GM12872 (cell line): ENCODE measurements around the gene PAWR.

Experiments used
- TF ChIP-seq, protein P1 (sequence below): IDR thresholded peaks from 3 replicates; pipeline ENCODE4 v1.5.1; 2011; ENCODE audit warnings: low read depth, mild to moderate bottlenecking, low read length, moderate library complexity; ENCODE audit not compliant: insufficient read depth

The PAWR gene

DNA sequence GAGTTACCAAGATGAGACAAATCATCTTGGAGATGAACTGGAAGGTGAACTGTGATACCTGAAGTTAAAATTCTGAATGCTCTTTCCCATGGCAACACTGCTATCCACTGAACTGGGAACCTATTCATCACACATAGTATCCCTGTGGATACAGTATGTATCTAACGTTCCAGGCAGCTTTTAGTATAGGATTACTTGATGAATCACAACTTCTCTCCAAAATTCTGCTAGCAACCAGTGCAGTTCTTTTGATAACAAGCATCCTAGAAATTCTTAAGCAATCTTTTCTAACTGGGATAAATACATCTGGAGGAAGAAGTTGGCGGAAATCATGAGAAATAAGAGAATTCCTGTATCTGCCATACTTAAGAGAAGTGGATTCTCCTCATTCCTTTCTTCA lies 66.4 kb downstream of the PAWR start:
- TF ChIP-seq, protein P1, sequence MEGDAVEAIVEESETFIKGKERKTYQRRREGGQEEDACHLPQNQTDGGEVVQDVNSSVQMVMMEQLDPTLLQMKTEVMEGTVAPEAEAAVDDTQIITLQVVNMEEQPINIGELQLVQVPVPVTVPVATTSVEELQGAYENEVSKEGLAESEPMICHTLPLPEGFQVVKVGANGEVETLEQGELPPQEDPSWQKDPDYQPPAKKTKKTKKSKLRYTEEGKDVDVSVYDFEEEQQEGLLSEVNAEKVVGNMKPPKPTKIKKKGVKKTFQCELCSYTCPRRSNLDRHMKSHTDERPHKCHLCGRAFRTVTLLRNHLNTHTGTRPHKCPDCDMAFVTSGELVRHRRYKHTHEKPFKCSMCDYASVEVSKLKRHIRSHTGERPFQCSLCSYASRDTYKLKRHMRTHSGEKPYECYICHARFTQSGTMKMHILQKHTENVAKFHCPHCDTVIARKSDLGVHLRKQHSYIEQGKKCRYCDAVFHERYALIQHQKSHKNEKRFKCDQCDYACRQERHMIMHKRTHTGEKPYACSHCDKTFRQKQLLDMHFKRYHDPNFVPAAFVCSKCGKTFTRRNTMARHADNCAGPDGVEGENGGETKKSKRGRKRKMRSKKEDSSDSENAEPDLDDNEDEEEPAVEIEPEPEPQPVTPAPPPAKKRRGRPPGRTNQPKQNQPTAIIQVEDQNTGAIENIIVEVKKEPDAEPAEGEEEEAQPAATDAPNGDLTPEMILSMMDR: no peak

DNA sequence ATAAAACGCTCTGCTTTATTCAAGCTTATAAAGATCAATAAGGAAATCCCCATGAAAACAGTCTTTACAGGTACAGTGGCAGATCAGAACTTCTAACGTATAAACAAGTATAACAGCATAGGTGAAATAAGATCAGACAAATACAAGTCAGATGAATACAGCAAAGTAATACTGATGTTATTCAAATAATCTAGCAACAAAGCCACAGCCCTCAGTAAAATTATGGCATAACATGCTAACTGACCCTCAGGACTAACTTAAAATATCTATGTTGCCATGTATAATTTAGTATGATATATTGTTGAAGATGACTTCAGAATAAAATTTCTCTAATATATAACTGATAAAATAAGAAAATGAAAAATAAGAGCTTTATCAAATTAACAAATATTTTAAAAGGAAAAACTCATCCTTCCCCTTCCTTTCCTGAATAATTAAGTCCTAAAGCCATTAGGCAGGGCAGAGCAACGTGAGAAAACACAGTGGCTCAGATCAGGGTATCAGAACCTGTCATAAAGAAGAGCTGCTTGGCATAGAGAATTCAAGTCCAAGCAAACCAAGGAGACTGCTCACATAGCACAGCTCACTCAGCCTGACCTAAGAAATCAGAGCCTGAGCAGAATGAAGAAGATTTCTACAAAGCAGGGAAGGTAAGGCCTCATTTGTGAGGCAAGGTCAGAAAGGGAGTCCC lies 70.7 kb downstream of the PAWR start:
- TF ChIP-seq, protein P1: no peak

- TF ChIP-seq, protein P1: no peak
These were observed 71.8 kb downstream of the PAWR start for GRCh38 chr12:79618848-79619404.

DNA sequence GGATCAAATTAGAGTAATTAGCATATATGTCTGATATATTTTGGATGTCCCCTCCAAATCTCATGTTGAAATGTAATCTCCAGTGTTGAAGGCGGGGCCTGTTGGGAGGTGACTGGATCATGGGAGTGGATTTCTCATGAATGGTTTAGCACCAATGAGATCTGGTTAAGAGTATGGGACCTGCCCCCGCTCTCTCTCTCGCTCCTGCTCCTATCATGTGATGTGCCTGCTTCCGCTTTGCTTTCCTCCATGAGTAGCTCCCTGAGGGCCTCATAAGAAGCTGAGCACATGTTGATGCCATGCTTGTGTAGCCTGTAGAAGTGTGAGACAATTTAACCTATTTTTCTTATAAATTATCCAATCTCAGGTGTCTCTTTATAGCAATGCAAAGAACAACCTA lies 73.1 kb downstream of the PAWR start:
- TF ChIP-seq, protein P1: no peak

DNA sequence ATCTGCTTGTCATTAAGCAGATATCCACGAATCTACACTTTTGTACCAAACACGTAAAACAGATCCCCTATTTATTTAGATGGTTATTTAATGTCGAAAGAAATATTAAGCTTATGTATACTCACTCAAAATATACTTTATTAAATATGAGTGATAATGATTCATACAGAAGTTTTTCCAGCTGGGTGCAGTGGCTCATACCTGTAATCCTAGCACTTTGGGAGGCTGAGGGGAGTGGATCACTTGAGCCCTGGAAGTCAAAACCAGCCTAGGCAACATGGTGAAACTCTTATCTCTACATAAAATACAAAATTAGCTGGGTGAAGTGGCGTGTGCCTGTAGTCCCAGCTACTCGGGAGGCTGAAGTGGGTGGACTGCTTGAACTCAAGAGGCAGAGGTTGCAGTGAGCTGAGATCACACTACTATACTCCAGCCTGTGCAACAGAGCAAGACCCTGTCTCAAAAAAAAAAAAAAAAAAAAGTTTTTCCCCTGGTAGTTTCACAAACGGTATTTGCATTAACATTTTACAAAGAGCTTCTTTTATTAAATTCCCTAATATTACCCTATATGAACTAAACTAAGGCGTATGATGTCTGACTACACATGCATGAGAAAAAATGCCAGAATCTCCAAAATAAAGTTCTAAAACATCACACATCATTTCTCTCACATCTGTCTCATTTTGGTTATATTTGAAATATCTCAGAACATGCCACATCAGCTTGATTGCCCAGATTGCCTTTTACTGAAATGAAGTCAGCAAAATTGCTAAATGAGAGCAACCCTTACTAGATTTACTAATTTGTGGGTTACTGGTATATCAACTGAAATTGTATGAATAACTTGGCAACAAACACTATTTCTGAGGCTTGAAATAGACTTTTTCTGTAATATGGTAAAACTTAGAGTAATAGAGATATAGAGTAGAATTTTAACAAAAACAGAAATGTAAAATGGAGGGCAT lies 74.9 kb downstream of the PAWR start:
- TF ChIP-seq, protein P1: no peak

DNA sequence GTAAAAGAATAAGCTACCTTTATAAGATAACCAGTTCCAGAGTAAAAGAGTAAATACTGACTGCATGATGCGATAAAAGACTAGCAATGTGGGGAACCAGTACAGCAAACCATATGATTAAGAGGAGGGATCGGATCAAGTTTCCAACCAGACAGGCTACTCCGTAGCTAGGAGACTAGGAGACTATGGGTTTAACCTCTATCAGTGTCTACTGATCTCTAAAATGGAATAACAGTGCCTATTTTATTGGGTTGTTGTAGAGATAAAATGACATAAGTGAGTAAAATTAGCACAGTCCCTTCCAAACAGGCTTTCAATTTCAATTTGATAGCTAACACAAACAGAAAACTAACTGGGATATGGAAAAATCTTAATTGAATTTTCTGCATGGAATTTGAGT lies 76.0 kb downstream of the PAWR start:
- TF ChIP-seq, protein P1: no peak

GRCh38 chr12:79601908-79602307 lies 88.9 kb downstream of the PAWR start:
- TF ChIP-seq, protein P1: no peak
